GM19463 (cell line): ENCODE measurements around the gene TUBAL3.
A peak's percentile ranks its signal among the peaks of the same experiment; 100 is the strongest.

Experiments
- ATAC-seq: cut with Tn5 transposase; IDR thresholded peaks from one replicate; pipeline ENCODE4 v1.9.1; 2021; ENCODE audit warnings: mild to moderate bottlenecking, moderate library complexity; ENCODE audit not compliant: unreplicated experiment

Gene TUBAL3

DNA sequence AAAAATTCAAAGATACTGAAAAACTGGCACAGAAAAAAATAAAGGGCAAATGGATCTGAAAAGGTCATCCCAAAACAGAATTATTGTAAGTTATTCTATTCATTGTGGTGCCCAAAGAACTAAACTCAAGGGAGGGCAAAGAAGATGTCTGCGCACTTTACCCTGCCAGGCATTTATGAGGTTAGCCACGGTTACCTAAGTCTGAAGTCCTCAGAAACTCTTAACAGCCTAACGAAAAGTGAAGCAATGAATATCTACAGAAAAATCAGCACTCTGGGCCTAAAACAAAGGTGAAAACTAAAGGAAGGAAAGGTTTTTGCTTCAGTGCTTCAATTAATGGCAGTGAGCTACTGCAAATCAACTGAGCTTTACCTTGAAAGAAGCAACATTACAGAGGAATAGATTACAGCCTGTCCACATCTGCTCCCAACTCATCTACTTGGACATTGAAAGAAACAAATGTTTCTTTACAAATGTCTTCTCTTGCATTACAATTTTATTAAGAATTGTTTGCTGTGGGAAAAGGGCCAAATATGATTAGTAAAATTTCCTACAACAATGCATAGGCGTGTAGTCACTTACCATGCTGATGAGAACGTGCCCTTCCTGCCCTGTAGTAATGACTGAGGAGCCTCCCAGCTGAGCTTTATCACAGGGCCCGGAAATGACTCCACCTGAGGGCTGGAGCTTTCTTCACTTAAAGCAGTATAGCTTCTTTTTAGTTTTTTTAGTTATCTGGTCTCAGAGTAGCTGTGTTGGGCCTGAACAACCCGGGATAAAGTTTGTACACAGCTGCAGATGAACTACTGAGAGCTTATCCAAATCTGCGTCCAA, at the start of gene TUBAL3:
TUBAL3 (minus strand) TSS at position 621 of the 834 bp plus-strand sequence; CDS start at position 585, 36 bp downstream.
- ATAC-seq, result no peak

DNA sequence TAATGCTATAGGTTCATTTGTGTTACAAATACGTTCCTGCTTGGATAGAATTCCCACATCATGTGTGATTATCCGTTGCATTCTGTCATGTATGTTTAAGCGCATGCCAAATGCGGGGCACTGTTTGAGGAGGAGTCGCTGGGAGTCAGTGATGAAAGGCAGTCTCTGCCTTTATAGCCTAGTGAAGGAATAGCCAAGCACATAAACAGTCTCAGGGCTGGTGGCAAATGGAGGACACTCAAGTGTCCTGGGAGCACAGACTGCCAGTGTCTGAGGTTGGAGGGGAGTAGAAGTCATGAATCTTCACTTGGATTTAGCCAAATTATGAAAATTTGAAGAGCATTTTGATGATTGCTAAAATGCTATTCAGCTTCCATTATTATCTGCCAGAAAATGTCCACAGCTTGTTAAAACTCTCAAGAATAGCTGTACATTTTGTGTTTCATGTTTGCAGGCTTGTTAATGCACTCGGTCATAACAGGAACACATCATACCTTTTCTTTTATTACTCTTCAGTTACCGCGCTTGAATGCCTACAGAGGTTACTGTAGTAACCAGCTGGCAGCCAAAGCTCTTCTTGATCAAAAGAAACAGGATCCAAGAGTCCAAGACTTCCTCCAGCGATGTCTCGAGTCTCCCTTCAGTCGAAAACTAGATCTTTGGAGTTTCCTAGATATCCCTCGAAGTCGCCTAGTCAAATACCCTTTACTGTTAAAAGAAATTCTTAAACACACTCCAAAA, 49.3 kb upstream of the TUBAL3 start:
- ATAC-seq, result no peak

DNA sequence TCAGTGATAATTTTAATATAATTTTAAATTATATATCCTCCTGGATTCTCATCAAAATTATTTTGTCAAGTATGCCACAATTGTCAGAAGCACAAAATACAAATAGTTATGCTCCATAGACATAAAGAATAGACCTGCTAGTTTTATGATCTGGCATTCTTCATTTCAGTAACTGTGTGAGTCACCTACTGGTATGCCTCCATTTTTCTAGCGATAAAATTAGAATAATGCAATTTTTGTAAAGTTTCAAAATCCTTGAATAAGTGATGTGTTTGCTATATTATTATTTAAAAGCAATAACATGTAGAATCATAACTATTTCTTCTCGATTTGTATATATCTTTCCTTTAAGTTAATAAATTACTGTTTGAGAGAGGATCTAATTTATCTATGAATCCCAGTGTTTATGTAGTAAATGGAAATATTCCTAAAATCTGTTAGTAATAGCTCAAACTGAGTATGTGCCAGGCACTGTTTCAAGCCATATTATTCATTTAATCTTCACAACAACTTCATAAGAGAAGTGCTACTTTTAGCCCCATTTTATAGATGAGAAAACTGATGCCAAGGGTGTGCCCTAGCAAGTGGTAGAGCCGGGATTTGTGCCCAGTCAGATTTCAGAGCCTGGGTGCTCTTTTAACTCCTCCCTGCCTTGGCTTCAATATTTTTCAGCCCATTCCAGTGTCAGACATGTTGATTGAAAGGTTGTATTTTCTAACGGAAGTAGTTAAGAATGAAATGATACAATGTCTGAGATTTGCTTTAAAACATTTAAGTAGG, 46.2 kb upstream of the TUBAL3 start:
- no peak for ATAC-seq

DNA sequence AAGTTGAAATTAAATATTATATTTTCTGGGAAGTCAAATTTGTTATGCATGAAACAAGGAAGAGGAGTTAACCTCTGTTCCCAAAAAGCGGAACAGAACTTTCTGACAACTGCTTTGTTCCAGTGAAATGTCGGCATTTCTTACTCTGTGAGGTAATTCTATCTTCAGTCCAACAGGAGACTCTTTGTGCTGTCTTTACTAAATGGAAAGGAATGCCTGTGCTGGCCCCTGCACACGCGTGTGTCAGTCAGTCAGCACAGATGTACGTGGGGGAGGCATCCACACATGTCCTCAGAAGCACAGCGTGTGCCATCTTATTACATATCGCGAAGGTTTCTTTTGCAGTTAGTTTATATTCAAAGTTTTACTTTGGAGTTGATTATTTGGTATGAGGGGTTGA, 45.2 kb upstream of the TUBAL3 start:
- no peak for ATAC-seq

DNA sequence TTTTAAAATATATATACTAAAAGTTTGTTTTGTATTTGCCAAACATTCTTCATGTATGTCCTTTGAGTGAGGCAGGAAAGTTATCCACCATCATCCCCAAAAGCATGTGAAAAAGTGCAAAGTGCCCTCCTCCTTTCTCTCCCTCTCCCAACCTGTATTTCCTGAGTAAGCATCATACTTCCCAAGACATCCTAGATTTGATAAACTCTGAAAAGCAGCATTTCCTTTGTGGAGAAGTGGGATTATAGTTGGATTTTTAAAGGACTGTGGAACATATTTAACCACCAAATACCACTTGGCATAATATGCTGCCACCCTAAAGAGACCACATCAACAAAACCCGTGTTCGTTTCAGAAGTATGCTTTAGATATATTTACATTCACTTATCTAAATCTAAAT, 44.6 kb upstream of the TUBAL3 start:
- ATAC-seq, result no peak

DNA sequence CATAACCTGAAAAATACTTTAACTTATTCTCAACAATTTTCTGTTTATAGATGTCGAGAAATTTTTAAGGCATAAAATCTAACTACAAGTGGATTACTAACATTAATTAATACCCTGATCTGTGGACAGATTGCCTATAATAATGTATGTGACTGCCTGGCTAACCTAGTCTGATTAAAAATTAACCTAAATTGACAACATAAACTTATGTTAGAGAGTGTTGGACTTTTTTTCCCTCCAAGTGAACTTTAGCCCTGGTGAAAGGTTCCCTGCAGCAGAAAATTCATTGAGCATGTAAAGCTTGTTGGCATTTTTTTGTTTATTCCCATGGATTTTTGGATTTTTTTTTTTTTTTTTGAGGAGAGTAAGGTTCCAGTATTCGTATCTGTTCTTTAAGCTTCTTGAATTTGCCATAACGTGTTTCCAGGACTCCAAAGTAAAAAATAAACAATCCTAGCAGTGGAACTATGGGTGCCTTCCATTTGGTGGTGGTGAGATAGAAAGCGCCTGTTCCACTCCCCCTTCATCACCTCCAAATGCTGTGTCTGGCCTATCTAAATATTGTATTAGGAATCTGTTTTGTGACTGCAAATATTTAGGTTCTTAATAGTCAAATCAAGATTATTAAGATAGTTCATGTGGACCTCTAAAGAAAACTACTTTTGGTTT, 43.8 kb upstream of the TUBAL3 start:
- ATAC-seq, result no peak

DNA sequence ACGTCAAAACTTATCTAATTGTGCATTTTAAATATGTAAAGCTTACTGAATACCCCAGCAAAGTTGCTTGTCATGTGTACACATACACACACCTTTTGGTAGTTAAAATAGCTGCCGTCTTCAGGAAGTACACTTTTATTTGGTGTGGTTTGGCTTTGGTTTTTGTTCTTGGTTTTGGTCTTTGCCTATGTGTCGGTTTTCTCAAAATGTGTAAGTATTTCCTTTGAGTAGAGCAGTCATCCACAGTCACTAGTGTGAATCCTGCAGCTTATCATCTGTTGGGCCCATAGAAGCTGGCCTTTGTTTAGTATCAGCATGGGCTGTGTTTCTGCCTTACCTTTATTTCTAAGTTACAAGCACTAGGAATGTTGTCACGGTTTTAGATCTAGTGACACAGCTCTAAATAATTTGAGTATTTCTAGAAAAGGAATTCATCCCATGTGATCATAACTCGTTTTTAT, 43.0 kb upstream of the TUBAL3 start:
- ATAC-seq, result peak; percentile 44

DNA sequence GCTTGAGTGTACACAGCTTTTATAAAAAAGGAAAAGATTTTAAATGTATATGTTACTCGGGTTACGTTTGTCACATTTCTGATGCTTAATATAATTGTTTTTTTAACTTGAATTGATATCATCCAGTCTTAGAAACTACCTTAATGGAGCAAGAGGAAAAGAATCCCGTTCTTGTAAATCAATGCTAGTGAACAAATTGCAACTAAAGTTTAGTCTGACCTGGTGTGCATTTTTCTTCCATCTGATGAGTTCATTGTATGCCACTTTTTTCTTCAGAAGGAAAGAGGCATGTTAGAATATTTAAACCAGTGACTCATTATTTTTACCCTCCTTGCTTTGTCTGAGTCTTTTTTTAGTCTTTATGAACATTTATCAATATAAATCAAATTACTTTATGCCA, 42.4 kb upstream of the TUBAL3 start:
- ATAC-seq, result no peak

DNA sequence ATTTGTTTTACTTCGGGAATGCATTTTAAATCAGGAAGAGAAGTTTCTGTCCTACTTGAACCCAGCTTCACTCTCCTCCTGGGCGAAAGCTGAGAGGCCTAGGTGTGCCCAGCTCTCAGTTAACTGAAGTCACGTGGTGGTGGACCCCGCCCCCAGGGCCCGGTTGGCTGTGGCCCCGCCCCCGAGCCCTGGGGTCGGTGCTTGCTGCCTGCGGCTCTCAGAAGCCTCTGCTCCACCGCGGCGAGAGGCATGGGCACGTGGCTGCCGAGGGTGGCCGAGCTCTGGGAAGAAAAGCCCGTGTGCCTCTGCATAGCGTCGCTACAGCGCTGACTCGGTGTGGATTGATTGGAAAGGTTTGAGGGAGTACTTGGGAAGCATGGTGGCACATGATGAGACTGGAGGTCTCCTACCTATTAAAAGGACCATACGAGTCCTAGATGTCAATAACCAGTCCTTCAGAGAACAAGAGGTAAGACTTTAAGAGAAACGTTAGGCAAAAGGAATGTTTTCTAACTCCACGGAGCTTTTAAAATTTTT, 41.8 kb upstream of the TUBAL3 start:
- peak; percentile 43 for ATAC-seq

DNA sequence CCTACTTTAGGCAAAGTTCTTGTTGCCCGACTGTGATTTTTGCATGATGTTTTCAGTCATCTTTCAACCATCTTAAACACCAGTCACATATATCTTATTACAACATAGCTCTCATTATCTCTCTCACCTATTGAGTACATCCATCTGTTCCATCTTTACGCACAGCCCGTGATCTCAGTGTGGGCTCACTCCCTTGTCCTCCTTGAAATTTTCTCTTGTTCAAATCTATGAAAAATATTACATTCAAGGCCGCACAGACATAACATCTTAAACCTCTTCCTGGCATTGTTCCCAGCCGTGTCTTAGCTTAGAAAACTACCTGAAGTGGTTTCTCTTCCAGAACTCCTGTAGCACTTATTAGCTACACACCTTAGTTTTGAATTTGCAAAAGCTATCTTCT, 40.4 kb upstream of the TUBAL3 start:
- ATAC-seq, result no peak

DNA sequence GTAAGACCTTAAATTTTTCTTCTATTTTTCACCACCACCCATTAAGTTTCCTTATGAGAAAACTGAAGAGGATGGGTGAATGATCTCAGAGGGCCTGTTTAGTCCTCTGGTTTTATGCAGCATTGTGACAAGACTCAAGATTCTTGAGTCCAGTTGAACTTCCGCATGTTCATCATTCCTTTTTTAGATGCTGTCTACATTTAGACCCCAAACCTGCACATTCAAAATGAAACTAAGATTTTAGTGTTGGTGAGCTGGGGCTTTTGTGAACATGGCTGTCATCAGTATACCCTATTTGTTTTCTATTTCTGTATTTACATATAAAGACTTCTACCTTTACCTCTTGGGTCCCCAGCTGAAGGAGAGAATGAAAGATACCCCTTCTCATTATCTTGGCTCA, 38.8 kb upstream of the TUBAL3 start:
- peak; percentile 72 for ATAC-seq

DNA sequence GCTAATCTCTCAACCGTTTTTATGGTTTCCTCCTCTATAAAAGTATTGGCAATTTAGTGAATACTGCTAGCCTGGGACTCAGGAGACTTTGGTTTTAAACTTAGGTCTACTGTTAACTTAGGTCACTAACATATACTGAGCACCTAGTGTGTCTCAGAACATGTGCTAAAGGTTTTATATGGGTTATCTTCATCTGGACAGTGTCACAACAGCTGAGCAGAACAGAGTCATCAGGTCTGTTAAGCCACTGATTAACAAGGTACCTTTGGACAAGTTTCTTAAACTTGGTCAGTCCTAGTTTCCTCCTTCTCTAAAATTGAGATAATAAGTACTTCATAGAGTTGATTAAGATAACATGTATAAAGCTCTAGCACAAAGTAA, 38.4 kb upstream of the TUBAL3 start:
- peak; percentile 26 for ATAC-seq

DNA sequence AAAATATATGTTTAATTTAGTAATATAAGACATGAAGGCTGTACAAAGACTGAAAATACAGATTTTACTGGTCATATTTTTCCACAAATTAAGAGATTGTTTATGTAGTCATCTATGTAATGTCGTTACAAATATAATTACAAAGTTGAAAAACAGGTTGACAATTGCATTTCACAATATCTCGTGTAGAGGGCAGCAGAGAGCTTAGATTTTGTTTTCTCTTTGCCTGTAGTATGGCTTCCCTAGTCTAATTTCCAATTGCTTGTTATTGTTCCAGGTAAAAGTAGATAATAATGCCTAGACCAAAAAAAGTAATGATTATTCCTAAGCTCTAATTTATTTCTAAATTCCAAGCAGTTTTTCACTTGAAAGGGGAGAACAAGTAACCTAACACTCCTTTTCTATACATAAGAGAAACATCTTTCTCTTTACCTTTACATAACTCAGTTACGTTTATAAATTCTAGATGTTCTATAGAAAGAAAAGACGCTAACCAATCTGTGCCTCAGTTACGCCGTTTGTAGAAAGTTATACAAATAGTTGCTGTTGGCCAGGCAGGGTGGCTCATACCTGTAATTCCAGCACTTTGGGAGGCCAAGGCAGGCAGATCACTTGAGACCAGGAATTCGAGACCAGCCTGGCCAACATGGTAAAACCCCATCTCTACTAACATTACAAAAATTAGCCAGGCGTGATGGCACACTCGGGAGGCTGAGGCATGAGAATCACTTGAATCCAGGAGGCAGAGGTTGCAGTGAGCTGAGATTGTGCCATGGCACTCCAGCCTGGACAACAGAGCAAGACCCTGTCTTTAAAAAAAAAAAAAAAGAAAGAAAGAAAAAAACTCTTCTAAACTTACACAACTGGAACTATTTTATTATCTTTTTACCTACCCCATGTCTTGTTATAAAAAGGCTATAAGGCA, 37.7 kb upstream of the TUBAL3 start:
- ATAC-seq, result no peak

DNA sequence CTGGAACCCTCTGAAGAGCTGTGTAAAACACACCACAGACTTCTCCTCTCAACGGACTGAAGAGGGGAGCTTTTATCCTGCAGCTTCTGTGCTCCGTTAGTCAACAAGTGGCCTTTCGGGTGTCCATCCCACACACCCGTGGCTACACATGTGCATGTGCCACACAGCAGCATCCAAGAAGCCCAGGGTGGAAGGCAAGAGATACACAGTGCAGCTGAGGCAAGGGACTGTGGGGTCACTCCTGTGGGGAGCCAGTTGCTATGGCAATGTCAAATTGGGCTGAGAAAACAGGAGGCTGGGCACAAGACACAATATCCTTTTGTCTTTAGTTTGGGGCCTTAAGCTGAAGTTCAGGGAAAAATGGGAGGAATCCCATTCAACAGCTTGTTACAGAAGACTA, 36.5 kb upstream of the TUBAL3 start:
- ATAC-seq, result no peak

DNA sequence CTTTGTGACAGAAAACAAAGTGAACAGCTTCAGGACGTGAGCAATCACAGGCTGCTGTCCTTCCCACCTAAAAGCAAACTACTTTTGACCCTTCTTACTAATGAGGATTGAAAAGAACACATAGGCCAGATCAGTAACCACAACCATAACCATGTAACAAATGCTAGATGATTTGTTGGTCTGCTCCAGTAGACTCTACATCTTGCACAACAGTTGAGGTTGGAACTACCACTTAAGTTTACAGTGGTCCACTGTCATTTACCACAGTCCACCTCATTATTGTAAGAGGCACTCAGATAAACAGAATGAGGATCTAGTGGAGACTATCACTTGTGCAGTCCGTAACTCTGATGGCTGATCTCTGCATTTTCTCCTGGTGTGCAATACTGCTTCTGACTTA, 35.6 kb upstream of the TUBAL3 start:
- no peak for ATAC-seq

DNA sequence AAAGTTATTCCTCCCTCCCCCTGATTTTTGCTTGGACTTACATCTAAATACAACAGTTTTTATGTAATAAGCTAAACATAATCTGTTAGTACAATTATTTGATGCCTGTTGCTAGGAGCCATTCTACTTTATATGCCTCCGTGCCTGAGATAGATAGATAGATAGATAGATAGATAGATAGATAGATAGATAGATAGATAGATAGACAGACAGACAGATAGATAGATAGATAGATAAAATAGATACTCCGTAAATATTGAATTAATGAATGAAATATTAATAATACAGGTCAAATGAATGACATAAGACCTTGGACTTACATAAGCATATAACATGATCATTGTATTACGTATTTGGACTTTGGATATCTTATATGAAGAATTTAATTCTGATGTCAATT, 30.7 kb upstream of the TUBAL3 start:
- no peak for ATAC-seq

DNA sequence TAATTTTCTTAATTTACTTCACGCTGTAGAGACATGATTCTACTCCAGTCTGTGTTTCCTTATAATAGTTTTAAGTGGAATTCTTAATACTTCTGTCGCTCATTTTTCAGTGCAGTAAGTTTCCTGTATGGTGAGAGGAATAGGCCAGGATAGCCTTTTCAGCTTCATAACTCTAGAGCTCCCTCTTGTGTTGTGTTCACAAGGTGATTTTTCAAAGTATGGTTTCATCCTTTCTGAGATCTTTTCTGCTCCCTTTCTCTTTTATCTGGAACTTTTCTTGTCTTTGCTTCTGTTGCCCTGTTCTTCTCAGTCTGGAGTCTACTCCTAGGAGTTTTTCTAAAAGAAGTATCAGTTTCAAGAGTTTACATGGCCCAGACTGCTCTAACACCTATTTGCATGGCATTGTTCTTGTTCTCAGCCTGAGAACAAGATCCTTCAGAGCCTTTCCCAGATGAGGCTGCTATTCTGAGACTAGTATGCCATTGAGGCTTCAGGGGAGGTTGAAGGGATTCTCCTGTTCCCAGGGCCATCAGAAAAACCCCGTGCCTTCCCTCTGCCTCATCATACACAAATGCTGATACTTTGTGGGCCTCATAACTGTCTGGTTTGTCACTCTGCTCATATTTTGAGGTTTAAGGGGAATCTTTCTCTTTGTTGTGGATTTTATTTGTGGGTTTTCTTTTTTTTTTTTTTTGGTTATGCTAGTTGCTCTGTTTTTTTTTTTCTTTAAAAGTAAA, 29.6 kb upstream of the TUBAL3 start:
- ATAC-seq, result peak; percentile 56

DNA sequence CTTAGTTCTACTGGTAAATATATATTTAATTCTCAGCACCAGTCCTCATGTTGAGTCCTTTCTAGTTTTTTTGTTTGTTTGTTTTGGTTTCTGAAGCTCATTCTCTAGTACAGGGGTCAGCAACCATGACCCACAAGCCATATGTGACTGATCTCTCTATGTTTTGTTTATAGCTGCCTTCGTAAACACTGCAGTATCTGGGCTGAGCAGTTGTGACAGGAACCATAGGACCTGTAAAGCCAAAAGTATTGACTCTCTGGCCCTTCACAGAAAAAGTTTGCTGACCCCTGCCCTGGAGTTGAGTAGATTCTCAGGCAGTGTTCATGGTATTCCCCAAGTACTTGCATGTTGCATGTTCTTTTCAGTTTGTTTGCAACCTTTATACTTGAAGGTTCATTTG, 28.6 kb upstream of the TUBAL3 start:
- ATAC-seq, result no peak

DNA sequence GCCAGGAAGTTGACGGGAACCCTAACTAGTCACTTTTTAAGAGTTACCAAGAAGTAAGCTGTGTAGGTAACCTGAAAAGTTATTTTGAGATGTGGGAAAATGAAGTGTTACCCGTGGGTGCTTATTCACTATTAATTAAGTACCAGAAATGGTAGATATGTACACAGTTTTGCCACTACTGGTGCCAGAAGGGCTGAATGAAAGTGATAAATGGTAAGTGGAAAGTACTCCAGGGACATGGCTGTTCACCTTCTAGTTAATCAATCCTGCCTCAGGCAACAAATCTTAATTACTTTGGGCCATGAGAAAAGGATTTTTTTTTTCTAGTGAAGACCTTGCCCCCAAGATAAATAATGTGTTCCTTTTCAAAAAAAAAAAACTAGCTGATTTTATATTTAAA, 23.5 kb upstream of the TUBAL3 start:
- no peak for ATAC-seq
